HG03469 (cell line): ENCODE results near the gene ACTR10.
"Not testable (repeated sequence)": the region's sequence is repeated elsewhere in the genome, so short reads cannot be mapped to it uniquely, and the experiment has no call there.

Experiments
- ATAC-seq: cut with Tn5 transposase; IDR thresholded peaks from one replicate; pipeline ENCODE4 v1.9.1; 2021; ENCODE audit warnings: mild to moderate bottlenecking, moderate library complexity, moderate number of reproducible peaks; ENCODE audit not compliant: unreplicated experiment

Gene ACTR10

DNA sequence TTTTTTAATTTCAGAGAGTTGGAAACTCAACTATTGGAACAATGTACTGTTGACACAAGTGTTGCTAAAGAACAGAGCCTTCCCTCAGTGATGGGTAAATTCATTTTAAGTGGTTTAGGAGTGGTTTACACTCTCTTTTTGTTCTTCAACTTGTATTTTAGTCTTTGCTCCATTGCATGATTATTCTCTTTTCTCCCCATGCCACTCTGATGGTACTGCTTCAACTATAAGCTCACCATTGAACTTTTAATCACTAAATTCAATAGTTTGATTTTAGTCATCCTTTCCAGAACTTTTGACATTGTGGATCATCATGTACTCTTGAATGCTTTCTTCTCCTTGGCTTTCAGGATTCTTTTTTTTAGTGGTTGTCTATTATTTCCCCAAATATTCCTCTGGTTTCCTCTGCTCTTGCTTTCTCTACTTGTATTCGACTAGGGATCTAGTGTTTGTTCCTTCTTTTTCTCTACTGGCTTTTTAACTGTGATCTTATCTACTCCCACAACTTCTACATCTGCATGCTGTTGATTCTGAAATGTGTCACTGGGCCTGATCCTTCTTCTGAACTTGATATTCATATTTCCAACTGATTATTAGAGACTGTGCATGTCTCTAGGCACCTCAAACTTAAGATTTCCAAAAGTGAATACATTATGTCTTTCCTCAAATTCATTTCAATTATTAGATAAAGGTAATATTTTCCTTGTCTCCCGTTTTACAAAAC, 15.4 kb downstream of the ACTR10 start:
- no peak for ATAC-seq

DNA sequence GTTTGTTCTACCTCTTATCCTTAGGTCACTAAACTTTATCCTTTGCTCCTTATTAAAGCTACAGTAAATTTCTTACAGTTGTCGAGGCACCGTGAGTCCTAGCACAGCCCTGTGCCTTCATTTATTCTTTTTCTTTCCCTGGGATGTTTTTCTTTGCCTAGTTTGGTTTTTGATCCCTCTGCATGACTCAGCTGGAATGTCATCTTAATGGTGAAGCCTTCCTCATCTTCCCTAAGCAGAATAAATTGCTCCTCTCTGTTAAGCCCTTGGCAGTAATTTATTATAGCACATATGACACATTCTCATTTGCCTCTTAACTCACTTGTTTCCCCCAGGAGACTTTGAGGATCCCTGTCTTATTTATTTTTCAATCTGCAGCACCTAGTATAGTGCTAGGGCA, 16.6 kb downstream of the ACTR10 start:
- no peak for ATAC-seq

GRCh38 chr14:58227096-58227819, 27.3 kb downstream of the ACTR10 start:
- ATAC-seq, result no peak

GRCh38 chr14:58238252-58239243, 38.6 kb downstream of the ACTR10 start:
- no peak for ATAC-seq

GRCh38 chr14:58239244-58240195, 39.6 kb downstream of the ACTR10 start:
- ATAC-seq, result no peak

GRCh38 chr14:58243790-58244555, 44.0 kb downstream of the ACTR10 start:
- peak; percentile 23 for ATAC-seq

DNA sequence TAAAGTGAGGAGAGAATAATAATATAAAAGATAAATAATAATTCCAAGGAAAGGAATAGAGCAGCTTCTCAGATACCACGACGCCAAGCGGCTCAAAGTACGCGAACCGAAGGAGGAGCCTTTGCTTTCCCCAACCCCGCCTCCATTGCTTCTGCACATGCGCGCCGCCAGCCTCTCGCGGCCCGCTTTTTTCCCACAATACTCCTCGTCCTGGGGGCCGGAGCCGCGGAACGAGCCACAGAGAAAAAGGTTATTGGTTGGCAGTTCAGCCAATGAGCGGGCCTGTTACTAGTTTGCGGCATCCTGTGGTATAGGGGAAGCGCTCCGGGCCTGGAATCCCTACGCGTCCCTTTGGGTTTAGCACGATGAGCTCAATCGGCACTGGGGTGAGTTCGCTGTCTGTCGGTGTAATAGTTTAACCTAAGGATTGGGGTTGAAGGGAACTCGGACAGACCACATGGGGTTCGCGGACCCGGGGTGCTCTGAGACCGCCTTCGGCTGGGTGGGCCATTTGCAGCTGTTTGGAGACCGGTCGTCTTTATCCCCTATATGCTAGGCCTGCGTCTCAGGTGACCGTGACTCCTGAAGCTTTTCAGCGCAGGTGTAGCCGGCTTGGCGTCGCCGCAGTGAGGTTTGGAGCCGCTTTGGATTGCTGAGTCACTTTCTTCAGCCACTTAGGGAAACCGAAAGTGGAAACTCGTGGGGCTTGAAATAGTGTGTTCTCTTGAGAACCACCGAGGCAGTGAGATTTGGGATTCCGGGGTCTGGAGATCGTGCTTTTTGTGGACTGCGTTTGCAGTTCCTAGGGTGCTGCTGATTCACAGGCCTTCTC, 44.8 kb downstream of the ACTR10 start, which contains the start of gene PSMA3:
PSMA3 (plus strand) TSS at position 288 of the 832 bp plus-strand sequence; CDS start at position 366, 78 bp downstream.
- ATAC-seq, result peak; percentile 74

- no peak for ATAC-seq
Measured at GRCh38 chr14:58245562-58245961, 45.6 kb downstream of the ACTR10 start.

DNA sequence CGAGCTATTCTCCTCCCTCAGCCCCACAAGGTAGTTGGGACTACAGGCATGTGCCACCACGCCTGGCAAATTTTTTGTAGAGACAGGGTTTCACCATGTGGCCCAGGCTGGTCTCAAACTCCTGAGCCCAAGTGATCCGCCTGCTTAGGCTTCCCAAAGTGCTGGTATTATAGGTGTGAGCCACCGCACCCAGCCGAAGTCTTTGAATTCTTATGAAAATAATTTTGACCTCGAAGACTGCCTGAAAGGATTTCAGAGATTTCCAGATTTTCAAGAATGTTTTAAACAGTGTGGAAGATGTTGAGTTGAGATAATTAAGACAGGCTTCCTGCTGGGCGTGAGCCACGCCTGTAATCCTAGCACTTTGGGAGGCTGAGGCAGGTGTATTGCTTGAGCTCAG, 49.7 kb downstream of the ACTR10 start:
- ATAC-seq, result no peak

DNA sequence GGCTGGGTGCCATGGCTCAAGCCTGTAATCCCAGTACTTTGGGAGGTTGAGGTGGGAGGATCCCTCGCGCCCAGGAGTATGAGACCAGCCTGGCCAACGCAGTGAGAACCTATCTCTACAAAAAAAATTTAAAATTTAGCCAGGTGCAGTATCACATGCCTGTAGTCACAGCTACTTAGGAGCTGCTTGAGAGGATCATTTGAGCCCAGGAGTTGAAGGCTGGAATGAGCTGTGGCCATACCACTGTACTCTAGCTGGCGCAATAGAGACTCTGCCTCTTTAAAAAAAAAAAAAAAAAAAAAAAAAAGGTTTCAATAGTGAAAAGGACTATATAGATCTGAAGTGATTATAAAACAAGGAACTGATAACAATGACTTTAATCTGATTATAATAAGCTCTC, 58.2 kb downstream of the ACTR10 start:
- ATAC-seq, result no peak

- ATAC-seq, result not testable (repeated sequence)
Measured at GRCh38 chr14:58262005-58262404, 62.1 kb downstream of the ACTR10 start.

GRCh38 chr14:58265401-58265800, 65.5 kb downstream of the ACTR10 start:
- ATAC-seq, result no peak

- no peak for ATAC-seq
Measured at GRCh38 chr14:58270628-58271027, 70.7 kb downstream of the ACTR10 start.

- ATAC-seq, result no peak
Measured at GRCh38 chr14:58272588-58273372, 72.8 kb downstream of the ACTR10 start.

DNA sequence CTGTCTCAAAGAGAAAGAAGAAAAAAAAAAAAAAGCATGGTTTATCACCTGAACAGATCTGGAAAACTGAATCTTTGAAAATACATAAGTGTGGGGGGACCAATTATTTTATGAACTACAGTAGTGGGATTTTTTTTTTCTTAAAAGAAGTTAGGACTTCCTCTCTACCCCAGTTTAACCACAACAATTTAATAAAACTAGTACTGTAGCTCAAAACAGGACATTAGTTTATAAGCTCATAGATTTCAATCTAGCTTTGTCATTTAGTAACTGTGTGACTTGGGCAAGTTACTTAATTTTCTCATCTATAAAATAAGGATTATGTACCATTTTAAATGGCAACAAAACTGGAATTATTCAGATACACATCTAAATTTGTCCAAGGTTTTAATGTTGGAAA, 74.9 kb downstream of the ACTR10 start:
- no peak for ATAC-seq

DNA sequence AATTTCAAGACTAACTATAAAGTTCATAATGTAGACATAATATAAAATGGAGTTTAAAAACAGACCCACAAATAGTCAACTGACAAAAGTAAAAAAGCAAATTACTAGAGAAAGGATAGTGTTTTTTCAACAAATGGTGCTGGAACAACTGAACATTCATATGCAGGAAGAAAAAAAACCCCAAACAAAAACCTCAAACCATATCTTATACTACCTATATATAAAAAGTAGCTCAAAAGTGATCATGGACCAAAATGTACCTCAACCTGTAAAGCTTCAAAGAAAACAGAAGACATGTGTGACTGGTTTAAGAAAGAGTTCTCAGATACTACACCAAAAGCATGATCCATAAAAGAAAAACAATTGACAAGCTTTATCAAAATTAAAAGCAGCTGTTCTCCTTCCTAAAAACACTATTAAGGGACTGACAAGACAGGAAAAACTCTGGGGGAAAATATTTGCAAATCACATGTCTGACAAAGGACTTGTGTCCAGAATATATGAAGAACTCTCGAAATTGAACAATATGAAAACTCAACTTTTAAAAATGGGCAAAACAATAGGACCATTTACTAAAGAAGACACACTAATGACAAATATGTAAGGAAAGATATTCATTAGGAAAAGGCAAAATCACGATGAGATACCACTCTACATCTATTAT, 75.7 kb downstream of the ACTR10 start:
- ATAC-seq, result no peak

DNA sequence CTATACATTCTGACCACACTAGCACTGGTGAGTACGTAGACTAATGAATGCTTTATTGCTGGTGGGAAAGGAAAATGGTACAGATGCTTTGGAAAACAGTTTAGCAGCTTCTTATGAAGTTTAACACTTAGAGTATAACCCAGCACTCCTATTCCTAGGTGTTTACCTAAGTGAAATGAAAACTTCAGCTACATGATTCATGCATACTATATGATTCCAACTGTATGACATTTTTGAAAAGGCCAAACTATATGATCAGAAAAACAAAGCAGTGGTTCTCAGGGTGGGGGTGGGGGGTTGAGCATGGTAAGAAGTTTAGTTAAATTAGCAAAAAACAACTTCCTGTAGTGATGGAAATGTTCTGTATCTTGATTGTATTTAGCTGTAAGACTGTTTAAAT, 76.3 kb downstream of the ACTR10 start:
- ATAC-seq, result no peak
